GM12892 (cell line): ENCODE data around the gene OR1L1. TPM values are rescaled to one million over a fixed set of nuclear protein-coding genes. Genes with fewer than 3 reads are reported as not detected.

Experiments
- DNase-seq: peaks from one replicate; pipeline ENCODE4 v3.0.0; 2011; ENCODE audit not compliant: insufficient read length
- FAIRE-seq: peaks from 2 replicates; lab custom pipeline; 2011; peaks lifted over from hg19 to GRCh38; lab: Jason Lieb, UNC
- POLR2A ChIP-seq: IDR thresholded peaks from 2 replicates; pipeline ENCODE4 v1.6.1; 2011; ENCODE audit warnings: low read depth, low read length, control low read depth
- POLR2AphosphoS5 ChIP-seq: IDR thresholded peaks from 2 replicates; pipeline ENCODE4 v1.6.1; 2011; ENCODE audit warnings: low read depth, low read length, control low read depth
- TAF1 ChIP-seq: IDR thresholded peaks from 2 replicates; pipeline ENCODE4 v1.6.1; 2011; ENCODE audit warnings: low read depth, mild to moderate bottlenecking, control low read depth, low read length, borderline replicate concordance
- polyA plus RNA-seq: library from polyadenylated mRNA; unstranded; fragments of >200 nt; gene quantifications from one replicate; pipeline ENCODE4 v1.2.1, GENCODE V29; 2012; ENCODE audit warnings: missing spikeins, inconsistent platforms; ENCODE audit not compliant: missing spikeins

OR1L1 gene, protein sequence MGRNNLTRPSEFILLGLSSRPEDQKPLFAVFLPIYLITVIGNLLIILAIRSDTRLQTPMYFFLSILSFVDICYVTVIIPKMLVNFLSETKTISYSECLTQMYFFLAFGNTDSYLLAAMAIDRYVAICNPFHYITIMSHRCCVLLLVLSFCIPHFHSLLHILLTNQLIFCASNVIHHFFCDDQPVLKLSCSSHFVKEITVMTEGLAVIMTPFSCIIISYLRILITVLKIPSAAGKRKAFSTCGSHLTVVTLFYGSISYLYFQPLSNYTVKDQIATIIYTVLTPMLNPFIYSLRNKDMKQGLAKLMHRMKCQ
- not detected for polyA plus RNA-seq

DNA sequence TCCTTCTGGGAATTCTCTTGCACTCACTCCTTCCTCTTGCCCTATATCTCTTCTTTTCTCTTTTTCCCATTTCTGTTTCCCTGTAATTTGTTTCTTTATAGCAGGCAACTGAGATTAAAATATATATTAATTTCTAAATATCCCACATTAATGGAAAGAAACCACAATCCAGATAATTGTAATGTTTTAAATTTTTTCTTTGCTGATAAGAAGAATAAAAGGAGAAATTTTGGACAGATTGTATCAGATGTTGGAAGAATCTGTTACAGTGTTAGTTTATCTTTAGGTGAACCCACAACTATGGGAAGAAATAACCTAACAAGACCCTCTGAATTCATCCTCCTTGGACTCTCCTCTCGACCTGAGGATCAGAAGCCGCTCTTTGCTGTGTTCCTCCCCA, at the start of gene OR1L1:
TSS of gene OR1L1 (plus strand) at position 301 of the 400 bp plus-strand sequence. CDS start at position 301, 0 bp downstream.
- FAIRE-seq = no peak
- DNase-seq = no peak
- no peak for TF ChIP-seq POLR2A
- TF ChIP-seq TAF1 = no peak
- TF ChIP-seq POLR2AphosphoS5 = no peak

DNA sequence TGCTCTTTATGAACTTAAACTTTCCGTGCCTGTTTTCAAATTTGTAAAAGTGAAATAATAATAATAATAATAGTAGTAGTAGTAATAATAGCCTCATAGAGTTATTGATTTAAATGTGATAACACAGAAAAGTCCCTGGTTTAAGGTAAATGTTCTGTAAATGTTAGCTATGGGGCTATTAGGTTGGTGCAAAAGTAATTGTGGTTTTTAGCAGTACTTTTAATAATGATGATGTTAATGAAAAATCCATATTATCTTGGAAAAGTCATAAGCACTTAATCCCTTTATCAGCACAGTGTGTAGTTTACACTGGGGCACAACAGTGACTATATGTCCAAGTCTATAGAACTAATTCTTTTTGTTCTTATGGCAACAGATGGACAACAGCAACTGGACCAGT, 47.2 kb upstream of the OR1L1 start, which contains the start of gene OR1Q1:
TSS of gene OR1Q1 (plus strand) at position 377 of the 400 bp plus-strand sequence. CDS start at position 377, 0 bp downstream.
- TF ChIP-seq POLR2AphosphoS5 (no peak), TAF1 (no peak), POLR2A (no peak)
- DNase-seq (no peak), FAIRE-seq (no peak)

DNA sequence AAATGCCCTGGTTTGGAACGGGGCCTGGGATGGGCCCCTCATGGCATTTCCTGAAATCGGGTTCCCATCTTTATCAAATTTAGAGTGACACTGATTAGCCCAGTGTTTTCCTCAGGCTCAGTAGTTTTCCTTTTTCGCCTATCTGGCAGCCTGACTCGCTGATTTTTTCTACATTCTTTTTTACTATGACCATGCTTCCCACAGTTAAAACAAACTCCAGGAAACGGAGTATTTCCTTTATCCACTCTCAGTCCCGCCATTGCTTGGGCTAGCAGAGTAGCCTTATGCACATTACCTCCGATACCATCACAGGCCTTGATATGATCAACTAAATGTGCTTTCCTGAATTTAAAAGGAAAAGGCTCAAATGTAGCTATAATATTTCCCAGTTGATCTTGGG, 41.5 kb upstream of the OR1L1 start:
- FAIRE-seq = no peak
- no peak for TF ChIP-seq TAF1

DNA sequence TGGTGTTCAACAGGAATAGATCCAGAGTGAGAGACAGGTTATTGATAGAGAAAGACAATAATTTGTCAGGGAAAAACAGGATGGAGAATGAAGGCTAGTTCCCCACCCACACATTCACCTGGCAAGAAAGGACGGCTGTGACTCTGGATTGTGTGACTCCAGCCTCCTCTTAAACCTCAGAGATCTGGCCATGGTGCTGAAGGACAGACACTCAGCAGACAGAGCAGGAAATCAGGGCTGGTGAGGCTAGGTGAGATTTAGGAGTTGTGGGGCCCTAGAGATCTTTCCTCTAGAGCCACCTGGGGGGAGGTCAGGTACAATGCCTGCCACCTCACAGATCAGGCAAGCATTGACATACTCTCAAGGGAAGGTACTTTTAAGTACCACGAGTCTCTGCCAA, 19.3 kb upstream of the OR1L1 start:
- FAIRE-seq (no peak), DNase-seq (no peak)
- TF ChIP-seq TAF1 (no peak), POLR2A (no peak), POLR2AphosphoS5 (no peak)

More for the DNA sequence above, 41.5 kb upstream of the OR1L1 start:
- no peak for DNase-seq

DNA sequence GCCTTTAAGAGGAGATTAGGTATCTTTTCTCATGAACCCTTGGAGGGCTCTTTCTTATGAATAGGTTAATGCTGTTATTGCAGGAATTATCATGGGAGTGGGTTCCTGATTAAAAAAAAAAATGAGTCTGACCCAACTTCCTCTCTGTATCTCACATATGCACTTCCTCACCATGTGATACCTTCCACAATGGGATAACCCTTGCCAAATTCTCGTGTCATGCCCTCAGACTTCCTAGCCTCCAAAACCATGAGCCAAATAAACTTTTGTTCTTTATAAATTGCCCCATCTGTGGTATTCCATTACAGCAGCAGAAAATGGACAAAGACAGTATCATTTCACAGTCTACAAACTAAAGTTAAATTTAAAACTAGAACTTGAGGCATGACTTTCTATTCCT, 5.1 kb upstream of the OR1L1 start:
- no peak for TF ChIP-seq POLR2AphosphoS5
- DNase-seq (no peak), FAIRE-seq (no peak)

DNA sequence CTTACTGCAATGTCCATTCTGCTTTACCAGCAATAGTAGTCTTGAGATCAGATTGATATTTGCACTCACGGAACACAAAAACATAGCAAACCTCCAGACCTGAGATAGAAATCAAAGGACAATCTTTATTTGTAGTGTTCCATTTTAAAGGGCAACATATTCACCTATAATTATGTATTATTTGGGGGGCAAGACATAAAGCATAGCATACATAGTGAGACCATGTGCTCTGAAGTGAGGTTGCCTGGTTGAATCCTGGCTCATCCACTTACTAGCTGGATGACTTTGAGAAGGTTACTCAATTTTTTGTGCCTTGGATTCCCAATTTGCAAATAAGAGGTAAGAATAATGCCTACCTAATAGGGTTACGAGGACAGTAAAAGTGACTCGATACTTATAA, 4.0 kb upstream of the OR1L1 start, which contains the start of gene OR1B1:
TSS of gene OR1B1 (minus strand) at position 101 of the 400 bp plus-strand sequence.
- FAIRE-seq = no peak
- no peak for DNase-seq
- no peak for TF ChIP-seq POLR2A
- no peak for TF ChIP-seq TAF1
- TF ChIP-seq POLR2AphosphoS5 = no peak

DNA sequence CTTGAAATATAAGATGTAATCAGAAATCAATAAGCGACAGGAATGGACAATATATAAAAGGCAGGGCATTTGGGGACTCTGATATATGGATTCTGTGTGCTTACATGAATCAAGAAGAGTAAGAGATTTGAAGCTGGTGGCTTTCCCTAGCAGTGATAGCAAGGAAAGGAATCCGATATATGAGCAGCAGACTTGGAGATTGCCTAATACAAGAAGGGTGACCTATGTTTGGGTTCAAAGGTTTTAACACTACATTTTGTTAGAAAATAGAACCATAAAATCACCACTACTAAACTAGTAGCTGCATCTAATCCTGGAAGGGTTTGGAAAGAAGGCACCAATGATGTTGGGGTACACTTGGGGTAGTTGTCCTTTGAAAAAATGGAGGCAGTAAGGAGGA, 11.0 kb downstream of the OR1L1 start:
- no peak for FAIRE-seq

DNA sequence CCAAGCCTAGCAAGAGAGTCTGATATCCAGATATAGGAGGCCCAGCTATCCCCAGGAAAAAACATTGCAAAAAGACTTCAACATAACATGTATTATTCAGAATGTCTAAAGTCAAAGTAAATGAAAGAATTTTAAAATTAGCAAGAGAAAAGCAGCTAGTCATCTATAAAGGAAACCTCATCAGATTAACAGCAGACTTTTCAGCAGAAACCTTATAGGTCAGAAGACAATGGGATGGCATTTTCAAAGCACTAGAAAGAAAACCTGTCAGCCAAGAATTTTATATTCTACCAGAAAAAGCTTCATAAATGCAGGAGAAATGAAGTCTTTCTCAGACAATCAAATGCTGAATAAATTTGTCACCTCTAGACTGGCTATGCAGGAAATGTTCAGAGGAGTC, 23.3 kb downstream of the OR1L1 start:
- DNase-seq = no peak
- TF ChIP-seq TAF1 (no peak), POLR2AphosphoS5 (no peak), POLR2A (no peak)
- no peak for FAIRE-seq

More for the DNA sequence above, 11.0 kb downstream of the OR1L1 start:
- no peak for DNase-seq
- TF ChIP-seq POLR2AphosphoS5 = no peak
- no peak for TF ChIP-seq TAF1
- no peak for TF ChIP-seq POLR2A

DNA sequence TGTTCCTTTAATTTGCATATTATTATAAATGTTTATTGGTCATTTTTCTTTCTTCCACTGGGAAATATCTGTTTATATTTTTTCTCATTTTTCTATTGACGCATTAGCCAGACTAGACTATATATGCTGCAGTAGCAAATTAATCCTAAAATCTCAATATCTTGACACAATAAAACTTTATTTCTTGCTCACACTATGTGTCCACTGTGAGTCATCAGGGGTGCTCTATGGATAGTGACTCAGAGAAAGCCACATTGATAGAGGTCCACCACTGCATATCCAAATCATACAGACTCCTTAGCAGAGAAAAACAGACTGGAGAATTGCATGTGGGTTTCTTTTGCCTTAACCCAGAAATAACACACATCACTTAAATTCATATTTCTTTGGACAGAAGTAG, 34.2 kb downstream of the OR1L1 start:
- DNase-seq (no peak), FAIRE-seq (no peak)
- TF ChIP-seq POLR2A (no peak), POLR2AphosphoS5 (no peak), TAF1 (no peak)
